PC-9 (cell line): ENCODE results near the gene RHBDL1.

Source experiments
- CTCF ChIP-seq: fragments of 200-600 bp; sonication (generic); conservative IDR thresholded peaks from 2 replicates; pipeline ENCODE4 v1.6.1; 2017; ENCODE audit warnings: mixed run types, antibody characterized with exemption, mild to moderate bottlenecking, moderate library complexity
- EZH2 ChIP-seq: fragments of 200-600 bp; sonication (generic); IDR thresholded peaks from 2 replicates; pipeline ENCODE4 v1.8.0; 2017; ENCODE audit warnings: antibody characterized with exemption, low read depth

- TF ChIP-seq CTCF (no peak), EZH2 (no peak)
Observed at GRCh38 chr16:674968-675883, at the start of gene RHBDL1.
